ENCODE results near the gene SCYGR6. TPM values are rescaled to one million over a fixed set of nuclear protein-coding genes. Genes with fewer than 3 reads are reported as not detected.

SCYGR6 gene
- polyA plus RNA-seq, 4 donors = not detected

DNA sequence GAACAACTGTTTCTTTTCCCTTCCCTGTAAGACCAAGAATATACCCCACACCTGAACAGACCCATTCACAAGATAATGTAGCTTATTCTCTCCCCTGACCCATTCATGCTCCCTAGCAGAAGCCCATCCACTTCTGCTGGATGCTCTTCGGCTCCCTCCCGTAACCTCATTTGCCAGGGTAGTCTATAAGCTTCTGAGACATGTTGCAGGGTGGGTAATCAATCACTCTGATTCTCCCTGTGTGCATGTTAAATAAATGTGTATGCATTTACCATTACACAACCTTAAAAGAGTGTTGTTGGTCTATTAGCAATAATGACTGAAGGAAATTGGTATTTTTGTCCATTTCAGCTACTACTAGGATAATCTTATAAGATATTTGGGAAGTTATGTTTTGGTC is 8.1 kb downstream of the SCYGR6 start:
- DNase-seq (ENCODE audit: low read depth in 4 of 4, low spot score in 3 of 4) = no peak

- no peak for DNase-seq (ENCODE audit: low read depth in 4 of 4, low spot score in 3 of 4)
Measured at GRCh38 chr2:227713291-227713690, 11.3 kb downstream of the SCYGR6 start.

DNA sequence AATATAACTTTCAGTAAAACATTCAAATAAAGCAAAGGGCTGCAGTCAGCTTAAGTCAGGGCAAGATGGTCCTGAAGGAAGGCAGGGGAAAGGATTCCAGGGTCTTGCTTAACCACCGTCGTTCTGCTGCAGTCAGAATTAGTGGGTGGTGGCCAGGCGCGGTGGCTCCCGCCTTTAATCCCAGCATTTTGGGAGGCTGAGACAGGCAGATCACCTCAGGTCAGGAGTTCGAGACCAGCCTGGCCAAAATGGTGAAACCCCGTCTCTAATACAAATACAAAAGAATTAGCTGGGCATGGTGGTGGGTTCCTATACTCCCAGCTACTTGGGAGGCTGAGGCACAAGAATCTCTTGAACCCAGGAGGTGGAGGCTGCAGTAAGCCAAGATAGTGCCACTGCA is 13.6 kb downstream of the SCYGR6 start:
- DNase-seq (ENCODE audit: low read depth in 4 of 4, low spot score in 3 of 4) = no peak

DNA sequence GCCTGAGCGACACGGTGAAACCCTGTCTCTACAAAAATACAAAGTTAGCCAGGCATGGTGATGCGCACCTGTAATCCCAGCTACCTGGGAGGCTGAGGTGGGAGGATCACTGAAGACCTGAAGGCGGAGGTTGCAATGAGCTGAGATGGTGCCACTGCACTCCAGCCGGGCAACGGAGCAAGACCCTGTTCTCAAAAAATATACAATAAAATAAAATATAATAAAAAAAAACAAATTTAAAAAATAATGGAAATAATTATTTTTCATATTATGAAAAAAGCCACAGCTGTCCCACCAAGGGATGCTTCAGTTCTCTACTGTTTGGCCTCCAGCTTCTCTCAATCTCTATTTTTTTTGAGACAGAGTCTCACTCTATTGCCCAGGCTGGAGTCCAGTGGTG is 17.2 kb downstream of the SCYGR6 start:
- no peak for DNase-seq (ENCODE audit: low read depth in 4 of 4, low spot score in 3 of 4)

DNA sequence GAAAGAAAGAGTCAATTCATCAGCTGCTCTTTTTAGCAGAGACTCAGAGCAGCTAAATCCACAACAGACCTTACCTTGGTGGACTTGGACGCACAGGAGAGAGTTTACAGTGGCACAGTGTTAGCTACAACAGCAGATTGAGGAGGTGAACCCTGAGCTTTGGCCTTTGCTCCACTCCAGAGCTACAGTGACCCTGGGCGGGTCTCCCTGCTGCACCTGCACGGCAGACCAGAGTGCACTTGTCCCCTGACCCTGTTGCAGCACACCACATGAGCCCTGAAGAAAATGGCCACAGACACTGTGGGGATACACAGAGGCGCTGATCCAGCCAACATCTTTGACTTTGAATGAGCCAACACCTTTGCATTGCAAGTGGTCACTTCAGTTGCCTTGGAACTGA is 17.7 kb downstream of the SCYGR6 start:
- DNase-seq (ENCODE audit: low read depth in 4 of 4, low spot score in 3 of 4) = no peak

DNA sequence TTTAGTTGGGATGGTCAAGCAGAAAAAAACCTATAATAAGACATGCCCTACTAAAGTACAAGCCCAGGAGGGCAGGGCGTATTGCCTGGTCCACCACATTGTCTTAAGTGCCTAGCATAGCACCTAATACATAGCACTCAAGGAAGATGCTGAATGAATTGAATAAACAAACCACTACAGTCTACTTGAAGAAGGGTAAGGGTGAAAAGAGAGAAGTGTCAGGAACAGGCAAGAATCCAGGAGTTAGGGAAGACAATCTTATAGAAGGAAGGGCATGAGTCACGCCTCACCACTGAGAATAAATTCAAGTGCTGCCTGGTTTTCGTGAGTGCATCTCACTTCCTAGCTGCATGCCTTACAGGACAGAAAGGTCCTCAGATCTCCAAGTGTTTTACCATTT is 20.6 kb downstream of the SCYGR6 start:
- DNase-seq (ENCODE audit: low read depth in 4 of 4, low spot score in 3 of 4) = no peak

DNA sequence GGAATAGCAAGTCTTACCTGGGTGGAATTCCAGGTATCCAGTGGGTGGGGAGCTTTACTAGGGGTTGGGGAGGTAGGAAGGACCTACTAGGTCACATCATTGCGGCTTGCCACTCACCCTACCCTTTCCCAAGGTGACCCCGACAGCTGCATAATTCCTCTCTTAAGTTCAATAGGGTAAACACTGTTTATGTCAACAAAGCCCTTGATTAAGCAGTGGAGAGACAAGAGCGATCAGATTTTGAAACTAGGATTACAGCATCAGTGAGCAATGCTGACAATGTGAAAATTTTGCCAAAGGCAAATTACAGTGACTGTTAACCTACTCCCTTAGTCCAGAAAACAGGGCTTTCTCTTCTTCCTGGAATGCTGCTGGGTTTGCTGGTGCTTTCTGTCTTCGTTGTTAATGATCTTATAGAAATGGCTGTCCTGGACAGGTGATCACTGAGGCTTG is 21.3 kb downstream of the SCYGR6 start:
- DNase-seq (ENCODE audit: low read depth in 4 of 4, low spot score in 3 of 4) = no peak

DNA sequence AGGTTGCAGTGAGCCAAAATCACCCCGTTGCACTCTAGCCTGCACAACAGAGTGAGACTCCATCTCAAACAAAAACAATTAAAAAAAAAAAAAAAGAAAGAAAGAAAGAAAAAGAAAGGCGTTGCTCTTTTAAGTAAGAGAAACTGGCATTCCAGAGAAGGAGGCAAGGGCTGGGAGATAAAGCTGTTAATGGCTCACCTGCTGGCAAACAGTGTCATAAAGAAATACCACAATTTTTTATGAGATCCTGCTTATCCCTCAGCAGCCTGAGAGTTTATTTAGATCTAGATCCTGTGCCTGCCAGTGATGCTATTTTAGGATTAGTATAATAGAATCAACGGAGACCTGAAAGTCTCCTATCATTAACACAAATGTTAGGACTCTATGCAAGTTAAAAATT is 23.0 kb downstream of the SCYGR6 start:
- no peak for DNase-seq (ENCODE audit: low read depth in 4 of 4, low spot score in 3 of 4)

GRCh38 chr2:227696990-227697679 is 27.4 kb downstream of the SCYGR6 start:
- DNase-seq (ENCODE audit: low read depth in 4 of 4, low spot score in 3 of 4) = no peak

DNA sequence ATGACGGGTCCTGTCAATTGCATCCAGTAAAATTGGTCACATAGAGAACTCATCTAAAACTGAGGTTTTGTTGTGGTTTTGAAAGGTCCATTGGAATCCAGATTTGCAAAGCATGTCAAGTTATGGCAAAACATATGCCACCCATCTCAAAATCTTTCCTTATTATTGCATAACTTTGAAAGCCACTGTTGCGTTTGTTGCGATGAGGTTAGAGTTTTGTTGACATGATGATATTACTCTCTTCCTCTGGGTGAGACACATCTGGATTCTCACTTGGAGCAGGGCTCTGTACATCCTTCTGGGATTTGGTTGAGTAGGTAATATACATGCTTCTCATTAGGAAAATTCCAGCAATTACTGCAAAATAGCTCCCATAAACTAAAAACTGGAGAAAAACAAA is 37.4 kb downstream of the SCYGR6 start:
- no peak for DNase-seq (ENCODE audit: low read depth in 4 of 4, low spot score in 3 of 4)

- DNase-seq (ENCODE audit: low read depth in 4 of 4, low spot score in 3 of 4) = no peak
Measured at GRCh38 chr2:227684258-227684657, 40.3 kb downstream of the SCYGR6 start.

DNA sequence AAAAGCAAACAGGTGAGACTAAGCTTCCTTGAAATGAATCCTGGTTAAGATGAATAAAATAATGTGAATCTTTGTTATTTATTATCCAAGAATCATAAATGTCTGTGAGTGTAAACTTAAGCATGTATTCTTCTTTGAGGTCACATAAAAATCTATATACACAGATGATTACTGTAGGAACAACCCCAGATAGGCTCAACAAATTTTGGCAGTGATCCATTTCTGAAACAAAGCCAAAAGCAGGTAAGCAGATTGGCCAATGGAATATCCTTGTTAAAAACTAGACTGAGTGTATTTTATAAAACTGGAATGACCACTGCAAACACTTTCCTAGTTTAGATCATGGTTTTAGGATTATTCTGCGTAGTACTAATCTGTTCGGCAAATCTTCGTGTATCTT is 46.6 kb downstream of the SCYGR6 start:
- no peak for DNase-seq (ENCODE audit: low read depth in 4 of 4, low spot score in 3 of 4)

DNA sequence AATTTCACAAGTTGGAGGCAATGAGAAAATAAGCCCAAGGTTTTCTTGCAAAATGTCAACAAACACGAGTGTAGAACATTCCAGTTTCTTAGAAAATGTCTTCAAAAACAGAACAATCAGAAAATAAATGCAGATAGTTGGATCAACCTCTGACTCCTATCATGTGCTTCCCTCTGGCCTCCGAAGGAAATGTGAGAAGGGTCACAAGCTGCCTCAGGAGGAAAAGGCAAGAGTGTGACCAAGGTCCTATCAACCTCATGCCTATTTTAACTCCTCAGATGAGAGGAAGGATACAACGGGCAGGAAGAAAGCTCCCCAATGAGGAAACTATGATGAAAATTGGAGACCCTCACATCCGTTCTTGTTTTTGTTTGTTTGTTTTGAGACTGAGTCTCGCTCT is 50.1 kb downstream of the SCYGR6 start:
- DNase-seq (ENCODE audit: low read depth in 4 of 4, low spot score in 3 of 4) = no peak

Other genes starting within 250 kb of the SCYGR6 start
- not detected for gene SCYGR2, start 125.9 kb downstream of the SCYGR6 start, polyA plus RNA-seq (ENCODE audit: insufficient read length in 4 of 4)
- not detected for gene SCYGR3, start 109.9 kb downstream of the SCYGR6 start, polyA plus RNA-seq (ENCODE audit: insufficient read length in 4 of 4)
- gene SCYGR4, start 107.3 kb downstream of the SCYGR6 start, polyA plus RNA-seq (ENCODE audit: insufficient read length in 4 of 4) = under 1 TPM in 2 of 4 donors, not detected in 2; 0.10 to 0.12 TPM
- gene SCYGR5, start 58.0 kb downstream of the SCYGR6 start, polyA plus RNA-seq (ENCODE audit: insufficient read length in 4 of 4) = not detected
- 10 to 100 TPM in 1 of 4 donors, 1 to 10 TPM in 3; 1.3 to 11.0 (median 6.9) TPM for gene SLC19A3, start 6.7 kb downstream of the SCYGR6 start, polyA plus RNA-seq (ENCODE audit: insufficient read length in 4 of 4)
- gene SCYGR7, start 3.6 kb upstream of the SCYGR6 start, polyA plus RNA-seq (ENCODE audit: insufficient read length in 4 of 4) = not detected
- gene SCYGR8, start 21.1 kb upstream of the SCYGR6 start, polyA plus RNA-seq (ENCODE audit: insufficient read length in 4 of 4) = not detected
- gene CCL20, start 89.1 kb upstream of the SCYGR6 start, polyA plus RNA-seq (ENCODE audit: insufficient read length in 4 of 4) = under 1 TPM; 0.36 to 0.94 (median 0.75) TPM
- under 1 TPM in 3 of 4 donors, not detected in 1; 0.46 to 0.79 (median 0.54) TPM for gene DAW1, start 146.9 kb upstream of the SCYGR6 start, polyA plus RNA-seq (ENCODE audit: insufficient read length in 4 of 4)

All from left renal pelvis (tissue), 4 donors.